Osteoblast (primary cell): ENCODE data around the gene NUP153. TPM values are rescaled to one million over a fixed set of nuclear protein-coding genes. Genes with fewer than 3 reads are reported as not detected.

Source experiments
- DNase-seq: peaks from one replicate; pipeline ENCODE4 v3.0.0; 2011; ENCODE audit warnings: low spot score, mixed read lengths; ENCODE audit not compliant: insufficient read length; ENCODE audit errors: missing footprints
- H2AFZ ChIP-seq: 2 replicates; pipeline ENCODE4 v1.6.0; 2011; ENCODE audit warnings: mild to moderate bottlenecking, low read length
- H3K27ac ChIP-seq: 2 replicates; pipeline ENCODE4 v1.5.1; 2011; ENCODE audit warnings: mild to moderate bottlenecking, low read depth, low read length, moderate library complexity
- H3K27me3 ChIP-seq: 2 replicates; pipeline ENCODE4 v1.6.0; 2012; ENCODE audit warnings: mild to moderate bottlenecking, control low read depth, inconsistent platforms, low read length, moderate library complexity; ENCODE audit not compliant: insufficient read depth
- H3K36me3 ChIP-seq: 2 replicates; pipeline ENCODE4 v1.5.1; 2011; ENCODE audit warnings: mild to moderate bottlenecking, low read length, control low read depth, moderate library complexity; ENCODE audit not compliant: insufficient read depth
- H3K4me1 ChIP-seq: 2 replicates; pipeline ENCODE4 v1.5.1; 2011; ENCODE audit warnings: mild to moderate bottlenecking, low read length, control low read depth, moderate library complexity; ENCODE audit not compliant: insufficient read depth
- H3K4me2 ChIP-seq: 2 replicates; pipeline ENCODE4 v1.6.0; 2011; ENCODE audit warnings: mild to moderate bottlenecking, low read length; ENCODE audit not compliant: insufficient read depth
- H3K4me3 ChIP-seq: fragments of 200-600 bp; sonication (generic); 3 replicates; pipeline ENCODE4 v1.5.1; 2012; ENCODE audit warnings: mild to moderate bottlenecking, low read length, inconsistent platforms; ENCODE audit not compliant: insufficient read depth
- H3K79me2 ChIP-seq: 2 replicates; pipeline ENCODE4 v1.6.0; 2012; ENCODE audit warnings: mild to moderate bottlenecking, low read length, control low read depth, inconsistent platforms; ENCODE audit not compliant: insufficient read depth
- H3K9me3 ChIP-seq: 2 replicates; pipeline ENCODE4 v1.5.1; 2011; ENCODE audit warnings: low read depth, low read length, control low read depth
- H4K20me1 ChIP-seq: 2 replicates; pipeline ENCODE4 v1.6.0; 2012; ENCODE audit warnings: mild to moderate bottlenecking, low read length, control low read depth; ENCODE audit not compliant: insufficient read depth
- small RNA-seq: library from RNA; depleted of rRNA; stranded (forward); fragments of <200 nt; gene quantifications from one replicate; pipeline ENCODE3, GENCODE V24; 2012
- total RNA-seq: library from RNA; depleted of rRNA; stranded (reverse); fragments of >200 nt; gene quantifications from 2 replicates; pipeline ENCODE4 v1.2.3, GENCODE V29; 2012
- TF ChIP-seq, protein P1 (sequence below): IDR thresholded peaks from 2 replicates; pipeline ENCODE4 v1.5.1; 2011; ENCODE audit warnings: mild to moderate bottlenecking, low read depth, low read length, moderate library complexity; ENCODE audit errors: extremely low read depth

Gene NUP153
- total RNA-seq, 1 donor, result 28.6 TPM

DNA sequence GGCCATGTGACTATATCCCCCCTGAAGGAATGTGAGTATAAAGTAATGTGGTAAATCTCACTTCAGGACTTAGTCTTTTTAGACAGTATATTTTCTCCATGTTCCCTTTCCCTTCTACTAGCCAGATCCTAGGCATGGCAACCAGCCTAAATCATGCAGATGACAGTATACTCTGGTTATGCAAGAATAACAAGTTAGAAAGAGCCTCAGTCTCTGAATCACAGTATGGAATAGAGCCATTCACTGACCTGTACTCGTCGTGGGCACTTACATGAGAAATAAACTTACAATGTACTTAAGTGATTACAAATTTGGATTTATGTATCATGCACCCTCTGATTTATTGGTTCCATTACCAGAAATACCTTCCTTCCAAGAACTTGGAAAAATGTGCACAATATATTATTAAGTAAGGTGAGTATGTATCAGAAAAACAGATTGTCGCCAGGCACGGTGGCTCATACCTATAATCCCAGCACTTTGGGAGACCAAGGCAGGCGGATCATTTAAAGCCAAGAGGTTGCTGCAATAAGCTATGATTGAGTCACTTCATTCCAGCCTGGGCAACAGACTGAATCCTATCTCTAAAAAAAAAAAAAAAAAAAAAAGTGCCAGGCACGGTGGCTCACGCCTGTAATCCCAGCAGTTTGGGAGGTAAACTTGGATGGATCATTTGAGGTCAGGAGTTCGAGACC, 131.7 kb downstream of the NUP153 start:
- no peaks in the 10 kb centered on the region for H3K79me2 ChIP-seq
- no peaks in the 10 kb centered on the region for H4K20me1 ChIP-seq
- no peak overlapping the region for H3K4me3 ChIP-seq
- TF ChIP-seq, protein P1, sequence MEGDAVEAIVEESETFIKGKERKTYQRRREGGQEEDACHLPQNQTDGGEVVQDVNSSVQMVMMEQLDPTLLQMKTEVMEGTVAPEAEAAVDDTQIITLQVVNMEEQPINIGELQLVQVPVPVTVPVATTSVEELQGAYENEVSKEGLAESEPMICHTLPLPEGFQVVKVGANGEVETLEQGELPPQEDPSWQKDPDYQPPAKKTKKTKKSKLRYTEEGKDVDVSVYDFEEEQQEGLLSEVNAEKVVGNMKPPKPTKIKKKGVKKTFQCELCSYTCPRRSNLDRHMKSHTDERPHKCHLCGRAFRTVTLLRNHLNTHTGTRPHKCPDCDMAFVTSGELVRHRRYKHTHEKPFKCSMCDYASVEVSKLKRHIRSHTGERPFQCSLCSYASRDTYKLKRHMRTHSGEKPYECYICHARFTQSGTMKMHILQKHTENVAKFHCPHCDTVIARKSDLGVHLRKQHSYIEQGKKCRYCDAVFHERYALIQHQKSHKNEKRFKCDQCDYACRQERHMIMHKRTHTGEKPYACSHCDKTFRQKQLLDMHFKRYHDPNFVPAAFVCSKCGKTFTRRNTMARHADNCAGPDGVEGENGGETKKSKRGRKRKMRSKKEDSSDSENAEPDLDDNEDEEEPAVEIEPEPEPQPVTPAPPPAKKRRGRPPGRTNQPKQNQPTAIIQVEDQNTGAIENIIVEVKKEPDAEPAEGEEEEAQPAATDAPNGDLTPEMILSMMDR, result no peak
- no peak overlapping the region for H2AFZ ChIP-seq
- peaks cover 10% of the 10 kb centered on the region for H3K27me3 ChIP-seq
- no peaks in the 10 kb centered on the region for H3K36me3 ChIP-seq
- H3K4me2 ChIP-seq, result peak overlapping the region; percentile 34
- H3K27ac ChIP-seq, result peak overlapping the region; percentile 42
- peaks cover 3% of the 10 kb centered on the region for H3K9me3 ChIP-seq
- H3K4me1 ChIP-seq, result peaks cover 8% of the 10 kb centered on the region
- DNase-seq, result peak; percentile 80

DNA sequence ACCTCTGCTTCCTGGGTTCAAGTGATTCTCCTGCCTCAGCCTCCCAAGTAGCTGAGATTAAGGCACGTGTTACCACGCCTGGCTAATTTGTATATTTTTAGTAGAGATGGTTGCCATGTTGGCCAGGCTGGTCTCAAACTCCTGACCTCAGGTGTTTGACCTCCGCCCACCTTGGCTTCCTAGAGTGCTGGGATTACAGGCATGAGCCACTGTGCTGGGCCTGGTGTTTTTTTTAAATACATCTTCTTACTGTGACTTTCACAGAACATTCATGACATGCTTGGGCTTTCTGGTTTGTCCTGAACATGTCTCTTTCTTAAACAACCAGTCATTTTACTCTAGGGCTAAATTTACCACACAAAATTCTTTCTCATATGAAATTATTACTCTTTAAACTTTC, 141.3 kb downstream of the NUP153 start:
- no peaks in the 10 kb centered on the region for H3K27me3 ChIP-seq
- no peak overlapping the region for H3K4me3 ChIP-seq
- H3K4me1 ChIP-seq, result no peaks in the 10 kb centered on the region
- H4K20me1 ChIP-seq, result no peaks in the 10 kb centered on the region
- H3K4me2 ChIP-seq, result no peak overlapping the region
- H2AFZ ChIP-seq, result no peak overlapping the region
- no peaks in the 10 kb centered on the region for H3K36me3 ChIP-seq
- TF ChIP-seq, protein P1, result no peak
- no peak overlapping the region for H3K27ac ChIP-seq
- H3K9me3 ChIP-seq, result peaks cover 3% of the 10 kb centered on the region
- no peaks in the 10 kb centered on the region for H3K79me2 ChIP-seq
- no peak for DNase-seq

Small RNA genes within 50 kb of the gene (small RNA-seq; reads per million reads assigned to genes)
- gene RF00019 (not detected), gene RNA5SP204 (1.2 reads per million, percentile 38 among the genes with 10 or more reads in this experiment), gene RNU6-190P (not detected), gene SUMO2P13 (not detected)

Other genes starting within 250 kb of the NUP153 start
- gene FAM8A1, start 106.6 kb downstream of the NUP153 start, total RNA-seq, result 29.7 and 31.5 TPM in 2 replicates